ENCODE results near the gene DPYSL3.

DPYSL3 gene

DNA sequence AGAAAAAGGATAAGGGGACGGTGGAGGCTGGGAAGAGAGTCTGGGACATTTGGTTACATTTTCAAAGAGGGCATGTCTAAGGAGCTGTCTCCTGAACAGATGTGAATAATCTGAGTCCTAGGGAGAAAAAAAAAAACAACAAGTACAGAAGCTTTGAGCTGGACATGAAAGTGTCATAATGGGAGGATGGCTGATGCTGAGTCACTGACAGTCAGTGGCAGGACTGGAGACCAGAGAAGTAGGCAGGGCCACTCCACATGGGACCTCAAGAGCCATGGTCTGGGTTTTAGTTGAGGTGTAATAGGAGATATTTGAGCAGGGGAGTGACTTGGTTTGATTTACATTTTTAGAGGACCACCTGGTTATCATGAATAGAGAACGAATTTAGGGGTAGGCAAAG lies 70.6 kb downstream of the DPYSL3 start:
- DNase-seq (ENCODE audit: low read depth in 2 of 2) = no peak

DNA sequence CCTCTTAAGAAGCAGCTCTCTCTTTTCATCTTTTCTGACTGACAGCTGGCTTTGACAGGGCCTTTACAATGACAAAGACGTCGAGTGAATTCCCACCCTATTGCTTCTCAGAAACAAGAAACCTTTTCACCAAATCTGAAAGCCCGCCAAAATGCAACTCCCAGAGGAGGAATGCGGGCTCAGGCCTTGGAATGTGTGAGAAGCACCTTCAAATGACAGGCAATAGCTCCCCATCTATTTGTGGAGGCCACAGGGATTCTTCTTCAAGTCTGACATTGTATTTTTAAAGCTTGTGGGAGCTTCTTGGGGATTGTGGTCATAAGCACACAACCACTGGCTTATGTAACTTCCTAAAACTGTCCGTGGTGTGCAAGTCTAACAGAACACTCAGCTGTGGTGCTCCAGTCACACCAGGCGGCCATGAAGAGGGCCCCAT lies 72.7 kb downstream of the DPYSL3 start:
- no peak for DNase-seq (ENCODE audit: low read depth in 2 of 2)

- DNase-seq (ENCODE audit: low read depth in 2 of 2) = no peak
Measured at GRCh38 chr5:147436596-147436995, 73.3 kb downstream of the DPYSL3 start.

- DNase-seq (ENCODE audit: low read depth in 2 of 2) = no peak
Measured at GRCh38 chr5:147434049-147434448, 75.8 kb downstream of the DPYSL3 start.

- DNase-seq (ENCODE audit: low read depth in 2 of 2) = no peak
Measured at GRCh38 chr5:147432323-147432722, 77.5 kb downstream of the DPYSL3 start.

GRCh38 chr5:147431586-147431985 lies 78.3 kb downstream of the DPYSL3 start:
- DNase-seq (ENCODE audit: low read depth in 2 of 2) = no peak

GRCh38 chr5:147430628-147431027 lies 79.2 kb downstream of the DPYSL3 start:
- DNase-seq (ENCODE audit: low read depth in 2 of 2) = no peak

- DNase-seq (ENCODE audit: low read depth in 2 of 2) = no peak
Measured at GRCh38 chr5:147427521-147428401, 82.1 kb downstream of the DPYSL3 start.

DNA sequence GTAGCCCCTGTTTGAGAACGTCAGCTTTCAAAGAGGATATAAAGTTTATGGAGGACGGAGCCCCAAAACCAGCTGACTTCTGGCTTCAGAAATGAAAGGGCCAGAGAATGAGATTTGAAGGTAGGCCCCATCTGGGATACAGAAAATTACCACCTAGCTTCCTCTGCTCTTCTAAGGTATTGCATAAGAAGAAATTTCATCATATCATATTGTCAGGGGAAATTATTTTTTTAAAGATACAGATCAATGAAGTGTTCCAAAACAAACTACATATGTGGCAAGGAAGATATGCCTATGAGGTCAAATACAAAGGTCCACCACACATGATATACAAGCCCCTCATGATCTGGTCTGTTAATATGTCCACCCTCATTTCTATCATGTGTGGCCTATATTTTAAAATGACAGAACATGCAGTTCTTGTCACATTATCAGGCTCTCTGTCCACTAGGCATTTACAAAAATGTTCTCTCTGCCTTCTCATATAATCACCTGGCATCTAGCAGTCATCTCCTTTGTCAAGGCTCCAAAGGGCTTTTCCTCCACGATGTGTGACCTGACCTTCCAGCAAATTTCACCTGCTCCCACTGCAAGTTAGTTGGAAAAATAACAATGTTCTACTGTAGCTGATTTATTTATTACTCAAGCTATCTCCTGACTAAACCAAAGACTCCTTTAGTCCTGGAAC lies 83.1 kb downstream of the DPYSL3 start:
- DNase-seq (ENCODE audit: low read depth in 2 of 2) = no peak

GRCh38 chr5:147418613-147419012 lies 91.3 kb downstream of the DPYSL3 start:
- DNase-seq (ENCODE audit: low read depth in 2 of 2) = no peak

DNA sequence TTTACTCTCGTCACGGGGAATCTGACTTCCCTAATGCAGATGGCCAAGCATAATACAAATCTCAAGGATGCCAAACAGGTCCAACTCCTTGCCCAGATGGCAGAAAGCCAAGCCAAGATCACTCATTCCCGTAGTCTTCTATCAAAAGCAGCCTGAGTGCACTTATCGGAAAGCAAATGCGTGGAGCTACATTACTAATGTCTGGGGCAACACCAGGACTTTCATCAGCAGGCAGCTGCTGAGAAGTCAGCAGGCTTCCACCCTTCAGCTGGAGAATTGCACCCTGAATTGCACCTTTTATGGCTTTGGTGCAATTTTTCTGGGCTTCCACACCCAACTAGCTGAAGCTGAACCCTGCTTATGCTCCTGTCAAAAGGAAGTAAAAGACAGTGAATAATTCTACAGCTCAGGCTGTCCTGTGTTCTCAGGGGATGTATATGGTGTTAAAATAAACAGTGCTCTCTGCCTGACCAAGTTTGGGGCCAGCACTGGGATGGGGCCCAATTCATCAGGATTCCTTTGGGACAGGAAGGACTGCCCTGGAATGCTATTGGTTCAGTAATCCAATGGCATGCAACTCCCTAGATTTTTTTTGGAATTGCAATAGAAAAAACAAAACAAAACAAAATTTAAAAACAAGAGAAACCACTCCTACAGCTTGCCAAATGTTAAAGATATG lies 92.6 kb downstream of the DPYSL3 start:
- no peak for DNase-seq (ENCODE audit: low read depth in 2 of 2)

DNA sequence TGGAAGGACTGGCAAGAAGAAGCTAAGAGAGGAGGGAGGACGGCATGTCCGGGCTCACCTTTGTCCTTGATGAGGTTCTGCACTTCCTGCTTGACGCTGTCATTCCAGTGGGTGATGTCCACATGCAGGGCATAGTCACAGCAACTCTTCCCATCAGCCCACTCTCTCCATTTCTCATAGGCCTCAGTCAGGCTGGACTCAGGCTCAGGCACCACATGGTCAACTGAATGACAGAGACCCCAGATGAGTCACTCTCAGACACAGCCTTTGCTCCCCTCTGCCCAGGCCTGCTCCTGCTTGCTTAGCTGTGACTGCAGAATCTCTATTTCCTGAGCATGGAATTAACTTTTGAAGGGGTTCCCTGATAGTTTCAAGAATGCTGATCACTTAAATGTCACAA lies 94.2 kb downstream of the DPYSL3 start:
- DNase-seq (ENCODE audit: low read depth in 2 of 2) = no peak

DNA sequence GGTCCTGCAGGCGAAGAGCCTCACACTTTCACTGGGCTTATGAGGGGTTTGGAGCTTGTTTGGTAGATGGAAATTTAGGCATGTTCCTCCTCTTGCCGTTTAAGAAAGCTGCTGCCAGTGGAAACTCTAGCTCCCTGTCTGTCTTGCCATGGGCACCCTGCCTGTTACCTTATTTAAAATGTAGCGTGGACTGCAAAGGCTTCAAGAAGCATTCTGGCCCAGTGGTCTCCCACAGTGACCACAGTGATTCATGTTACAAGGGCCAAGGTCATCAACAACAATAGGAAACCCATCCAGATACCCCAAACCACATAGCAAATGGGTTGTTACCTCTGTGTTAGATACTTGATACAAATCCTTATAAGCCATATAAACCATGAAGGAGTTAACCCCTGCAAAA lies 96.6 kb downstream of the DPYSL3 start:
- no peak for DNase-seq (ENCODE audit: low read depth in 2 of 2)

DNA sequence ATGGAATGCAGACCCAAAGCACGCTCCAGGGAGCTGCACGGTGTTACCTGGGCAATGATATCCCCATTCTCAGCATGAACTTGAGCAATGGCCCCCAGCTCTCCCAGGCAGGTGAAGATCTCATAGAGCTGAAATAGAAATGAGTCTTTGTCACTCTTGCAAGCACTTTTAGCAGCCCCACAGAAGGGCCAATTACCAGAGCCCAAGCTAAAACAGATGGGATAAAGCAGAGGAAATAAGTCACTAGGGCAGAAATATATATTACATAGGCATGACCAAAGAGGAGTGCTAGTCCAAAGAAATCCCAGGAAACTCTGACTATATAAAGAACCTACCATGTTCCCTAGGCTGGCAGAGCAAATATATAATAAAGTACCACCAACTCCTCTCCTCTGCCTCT lies 97.3 kb downstream of the DPYSL3 start:
- DNase-seq (ENCODE audit: low read depth in 2 of 2) = no peak

DNA sequence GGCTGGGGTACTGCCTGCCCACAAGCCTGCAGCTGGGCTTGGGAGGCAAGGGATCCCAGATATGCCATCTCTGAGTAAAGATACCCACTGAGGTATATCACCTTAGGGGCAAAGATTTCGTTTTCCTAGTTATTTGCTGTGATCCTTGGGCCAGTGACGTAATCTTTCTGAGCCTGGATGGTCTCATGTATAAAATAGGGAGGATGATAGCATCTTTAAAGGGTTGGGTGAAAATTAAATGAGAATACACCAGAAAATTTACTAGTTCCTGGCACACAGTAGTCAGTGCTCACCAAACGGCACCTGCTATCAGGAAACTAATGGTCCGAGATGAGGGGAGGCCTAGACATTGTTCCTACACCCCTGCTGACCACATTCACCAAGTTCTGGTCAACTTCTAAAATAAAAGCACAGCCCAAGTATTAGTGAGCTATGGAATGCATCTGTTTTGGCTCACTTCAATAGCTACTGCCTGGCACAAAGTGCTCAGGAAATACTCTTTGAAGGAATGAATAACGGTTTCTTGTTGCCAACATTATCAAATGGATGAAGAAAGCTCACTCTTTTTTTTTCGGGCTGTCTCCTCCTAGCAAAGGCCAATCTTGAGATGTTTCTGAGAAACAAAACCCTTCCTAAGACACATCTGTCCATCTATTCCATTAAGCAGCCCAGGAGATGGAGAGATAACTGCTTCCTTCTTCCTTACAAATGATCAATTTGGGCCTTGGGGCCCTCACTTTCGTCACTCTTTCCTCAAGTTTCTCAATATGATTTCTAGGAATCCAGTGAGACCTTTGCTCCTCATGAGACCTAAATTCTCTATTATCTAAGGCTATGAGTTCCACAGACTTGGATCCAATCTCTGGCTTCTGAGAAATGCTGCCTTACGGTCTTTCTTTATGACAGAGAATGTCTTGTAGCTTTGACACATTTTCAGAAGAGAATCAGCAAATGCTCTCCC lies 98.2 kb downstream of the DPYSL3 start:
- DNase-seq (ENCODE audit: low read depth in 2 of 2) = no peak

GRCh38 chr5:147410496-147411358 lies 99.1 kb downstream of the DPYSL3 start:
- DNase-seq (ENCODE audit: low read depth in 2 of 2) = no peak

DNA sequence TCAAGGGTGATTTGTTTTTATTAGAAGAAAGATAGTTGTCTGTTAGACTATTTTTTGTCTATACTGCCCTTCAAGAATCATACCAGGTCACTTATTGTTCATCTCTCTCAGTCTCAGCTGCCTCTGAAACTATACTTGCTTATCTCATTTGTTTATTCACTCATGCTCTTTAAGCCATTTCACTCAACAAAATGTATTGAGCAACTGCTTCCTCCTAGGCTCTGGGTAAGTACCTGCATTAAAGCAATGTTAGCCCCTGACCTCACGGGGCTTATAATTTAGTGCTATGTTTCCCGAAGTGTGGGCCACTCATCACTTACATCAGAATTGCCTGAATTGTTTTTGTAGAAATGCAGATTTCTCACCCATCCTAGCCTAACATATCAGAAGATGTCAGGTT lies 100.9 kb downstream of the DPYSL3 start:
- DNase-seq (ENCODE audit: low read depth in 2 of 2) = no peak

- DNase-seq (ENCODE audit: low read depth in 2 of 2) = no peak
Measured at GRCh38 chr5:147407094-147407681, 102.7 kb downstream of the DPYSL3 start.

DNA sequence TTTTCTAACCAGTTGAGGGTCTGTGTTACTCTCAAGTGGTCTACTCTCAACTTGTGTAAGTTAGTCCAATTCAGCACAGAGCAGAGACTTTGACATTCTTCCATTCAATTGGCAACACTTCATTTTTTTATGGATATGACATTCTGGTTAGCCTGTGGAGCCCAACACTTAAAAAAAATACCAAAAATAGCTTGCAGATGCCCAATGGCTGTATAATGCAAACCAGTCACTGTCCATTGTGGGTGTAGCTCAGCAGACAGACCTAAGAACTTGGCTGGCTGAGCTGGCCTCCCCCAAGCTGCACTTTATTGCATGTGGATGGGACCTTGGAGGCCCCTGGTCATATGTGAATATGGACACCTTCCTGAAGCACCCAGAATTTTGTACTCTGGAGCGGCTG lies 103.2 kb downstream of the DPYSL3 start:
- DNase-seq (ENCODE audit: low read depth in 2 of 2) = no peak

DNA sequence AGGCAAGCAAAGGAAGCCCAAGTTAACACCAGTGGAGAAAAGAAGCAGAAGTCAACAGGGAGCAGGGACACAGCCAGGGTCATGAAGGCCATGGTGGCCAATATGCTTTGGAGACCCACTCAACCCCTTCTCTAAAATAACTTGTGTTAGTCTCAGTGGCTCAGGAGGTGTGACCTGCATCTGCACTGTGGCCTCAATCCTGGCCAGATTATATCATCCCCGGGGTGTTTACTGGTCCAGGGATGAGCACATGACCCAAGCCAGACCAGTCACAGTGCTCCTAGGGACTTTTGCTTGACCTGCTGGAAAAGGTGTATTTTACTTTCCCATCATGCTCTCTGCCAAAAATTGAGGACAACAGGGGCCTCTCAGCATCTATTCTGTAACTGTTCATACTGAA lies 105.2 kb downstream of the DPYSL3 start:
- no peak for DNase-seq (ENCODE audit: low read depth in 2 of 2)
